ENCODE data around the gene PRKCB.

- no peak for TF ChIP-seq CTCF (IDR thresholded peaks at IDR 0.05 in 2 of 3, conservative IDR thresholded peaks at IDR 0.05 in 1 of 3; ENCODE audit: borderline replicate concordance in 1 of 3, insufficient read depth in 1 of 3, low read depth in 2 of 3, low read length in 2 of 3)
- TF ChIP-seq SIN3A (IDR thresholded peaks at IDR 0.05; ENCODE audit: low read depth) = no peak
- TF ChIP-seq ZBTB33 (IDR thresholded peaks at IDR 0.05; ENCODE audit: extremely low read depth, insufficient replicate concordance, low read length) = no peak
- no peak for TF ChIP-seq REST (IDR thresholded peaks at IDR 0.05; ENCODE audit: low read depth)
- TF ChIP-seq POLR2AphosphoS5 (IDR thresholded peaks at IDR 0.05; ENCODE audit: low read depth, low read length) = no peak
- TF ChIP-seq POLR2A (IDR thresholded peaks at IDR 0.05; ENCODE audit: borderline replicate concordance, extremely low read depth, insufficient read depth, insufficient read length) = no peak
Measured at GRCh38 chr16:24023621-24024020, 187.8 kb downstream of the PRKCB start.

Measured in HCT116 (cell line).